Activated naive CD8-positive, alpha-beta T cell treated with anti-CD3 and anti-CD28 coated beads for 36 hours (primary cell): ENCODE results near the gene SLC48A1. TPM values are rescaled to one million over a fixed set of nuclear protein-coding genes. Genes with fewer than 3 reads are reported as not detected.

Experiments used
- DNase-seq: peaks from one replicate; pipeline ENCODE4 v3.0.0; 2021
- H3K27ac Mint-ChIP-seq: one replicate; pipeline ENCODE4 v1.8.0; 2022; ENCODE audit warnings: mild to moderate bottlenecking, moderate library complexity, mixed read lengths
- H3K27me3 Mint-ChIP-seq: one replicate; pipeline ENCODE4 v1.8.0; 2022; ENCODE audit warnings: mild to moderate bottlenecking, mixed read lengths
- H3K36me3 Mint-ChIP-seq: one replicate; pipeline ENCODE4 v1.8.0; 2021; ENCODE audit warnings: mild to moderate bottlenecking, mixed read lengths
- H3K4me1 Mint-ChIP-seq: one replicate; pipeline ENCODE4 v1.8.0; 2021; ENCODE audit warnings: mixed read lengths
- H3K4me3 Mint-ChIP-seq: one replicate; pipeline ENCODE4 v1.8.0; 2022; ENCODE audit warnings: mild to moderate bottlenecking, moderate library complexity, mixed read lengths
- H3K9me3 Mint-ChIP-seq: one replicate; pipeline ENCODE4 v1.8.0; 2022; ENCODE audit warnings: mixed read lengths
- total RNA-seq, 2 experiments: library from RNA; stranded (reverse); gene quantifications; one replicate each; pipeline ENCODE4 v1.2.3, GENCODE V29; 2021

SLC48A1 gene
- total RNA-seq, 2 experiments from 2014 or later, result 5.4 to 6.0 TPM

- H3K4me3 Mint-ChIP-seq, result no peak overlapping the region
- no peak overlapping the region for H3K27ac Mint-ChIP-seq
- DNase-seq, result no peak
- peaks cover 8% of the 10 kb centered on the region for H3K4me1 Mint-ChIP-seq
- H3K9me3 Mint-ChIP-seq, result no peaks in the 10 kb centered on the region
- H3K36me3 Mint-ChIP-seq, result no peaks in the 10 kb centered on the region
- H3K27me3 Mint-ChIP-seq, result no peaks in the 10 kb centered on the region
Measured at GRCh38 chr12:47750229-47750798, 22.7 kb upstream of the SLC48A1 start.

GRCh38 chr12:47750916-47751470 is 22.0 kb upstream of the SLC48A1 start:
- Mint-ChIP-seq H3K36me3 (no peaks in the 10 kb centered on the region), H3K4me1 (peaks cover 15% of the 10 kb centered on the region), H3K27ac (no peak overlapping the region), H3K4me3 (no peak overlapping the region), H3K9me3 (no peaks in the 10 kb centered on the region), H3K27me3 (no peaks in the 10 kb centered on the region)
- DNase-seq, result no peak

GRCh38 chr12:47751561-47751960 is 21.5 kb upstream of the SLC48A1 start:
- H3K4me1 Mint-ChIP-seq, result peaks cover 17% of the 10 kb centered on the region
- no peak for DNase-seq
- no peak overlapping the region for H3K27ac Mint-ChIP-seq
- no peaks in the 10 kb centered on the region for H3K9me3 Mint-ChIP-seq
- no peaks in the 10 kb centered on the region for H3K36me3 Mint-ChIP-seq
- no peaks in the 10 kb centered on the region for H3K27me3 Mint-ChIP-seq
- no peak overlapping the region for H3K4me3 Mint-ChIP-seq

GRCh38 chr12:47752121-47752520 is 20.9 kb upstream of the SLC48A1 start:
- H3K36me3 Mint-ChIP-seq, result no peaks in the 10 kb centered on the region
- H3K4me3 Mint-ChIP-seq, result no peak overlapping the region
- H3K9me3 Mint-ChIP-seq, result no peaks in the 10 kb centered on the region
- no peak for DNase-seq
- no peak overlapping the region for H3K27ac Mint-ChIP-seq
- H3K27me3 Mint-ChIP-seq, result no peaks in the 10 kb centered on the region
- H3K4me1 Mint-ChIP-seq, result peaks cover 19% of the 10 kb centered on the region

GRCh38 chr12:47752552-47752951 is 20.5 kb upstream of the SLC48A1 start:
- H3K36me3 Mint-ChIP-seq, result no peaks in the 10 kb centered on the region
- no peaks in the 10 kb centered on the region for H3K9me3 Mint-ChIP-seq
- H3K27me3 Mint-ChIP-seq, result no peaks in the 10 kb centered on the region
- DNase-seq, result no peak
- peaks cover 23% of the 10 kb centered on the region for H3K4me1 Mint-ChIP-seq
- no peak overlapping the region for H3K27ac Mint-ChIP-seq
- no peak overlapping the region for H3K4me3 Mint-ChIP-seq

GRCh38 chr12:47753021-47754001 is 19.7 kb upstream of the SLC48A1 start:
- Mint-ChIP-seq H3K27ac (no peak overlapping the region), H3K36me3 (no peaks in the 10 kb centered on the region), H3K4me1 (peaks cover 26% of the 10 kb centered on the region), H3K4me3 (no peak overlapping the region), H3K9me3 (no peaks in the 10 kb centered on the region), H3K27me3 (no peaks in the 10 kb centered on the region)
- no peak for DNase-seq

GRCh38 chr12:47754126-47754525 is 18.9 kb upstream of the SLC48A1 start:
- no peak overlapping the region for H3K4me3 Mint-ChIP-seq
- H3K36me3 Mint-ChIP-seq, result no peaks in the 10 kb centered on the region

GRCh38 chr12:47754881-47755280 is 18.2 kb upstream of the SLC48A1 start:
- H3K36me3 Mint-ChIP-seq, result no peaks in the 10 kb centered on the region
- H3K9me3 Mint-ChIP-seq, result no peaks in the 10 kb centered on the region
- peaks cover 28% of the 10 kb centered on the region for H3K4me1 Mint-ChIP-seq
- no peak for DNase-seq
- H3K27ac Mint-ChIP-seq, result no peak overlapping the region
- no peaks in the 10 kb centered on the region for H3K27me3 Mint-ChIP-seq
- no peak overlapping the region for H3K4me3 Mint-ChIP-seq

More at GRCh38 chr12:47754126-47754525, 18.9 kb upstream of the SLC48A1 start:
- Mint-ChIP-seq H3K4me1 (peaks cover 28% of the 10 kb centered on the region), H3K27ac (no peak overlapping the region), H3K27me3 (no peaks in the 10 kb centered on the region), H3K9me3 (no peaks in the 10 kb centered on the region)
- DNase-seq, result no peak

- Mint-ChIP-seq H3K36me3 (no peaks in the 10 kb centered on the region), H3K27me3 (no peaks in the 10 kb centered on the region), H3K9me3 (no peaks in the 10 kb centered on the region), H3K27ac (peak overlapping the region; percentile 50), H3K4me1 (peaks cover 30% of the 10 kb centered on the region), H3K4me3 (peak overlapping the region; percentile 12)
- no peak for DNase-seq
Measured at GRCh38 chr12:47755655-47756562, 17.1 kb upstream of the SLC48A1 start.

GRCh38 chr12:47757364-47757839 is 15.6 kb upstream of the SLC48A1 start:
- H3K36me3 Mint-ChIP-seq, result no peaks in the 10 kb centered on the region
- no peaks in the 10 kb centered on the region for H3K27me3 Mint-ChIP-seq
- H3K4me3 Mint-ChIP-seq, result no peak overlapping the region
- H3K9me3 Mint-ChIP-seq, result no peaks in the 10 kb centered on the region
- peaks cover 35% of the 10 kb centered on the region for H3K4me1 Mint-ChIP-seq
- no peak overlapping the region for H3K27ac Mint-ChIP-seq
- no peak for DNase-seq

GRCh38 chr12:47757840-47758583 is 15.0 kb upstream of the SLC48A1 start:
- Mint-ChIP-seq H3K36me3 (no peaks in the 10 kb centered on the region), H3K4me1 (peaks cover 35% of the 10 kb centered on the region), H3K4me3 (peak overlapping the region; percentile 26), H3K9me3 (no peaks in the 10 kb centered on the region), H3K27me3 (no peaks in the 10 kb centered on the region), H3K27ac (no peak overlapping the region)
- DNase-seq, result no peak

- Mint-ChIP-seq H3K27me3 (no peaks in the 10 kb centered on the region), H3K36me3 (no peaks in the 10 kb centered on the region), H3K4me3 (peak overlapping the region; percentile 26), H3K9me3 (no peaks in the 10 kb centered on the region), H3K4me1 (peaks cover 35% of the 10 kb centered on the region), H3K27ac (no peak overlapping the region)
- DNase-seq, result no peak
Measured at GRCh38 chr12:47758584-47758833, 14.5 kb upstream of the SLC48A1 start.

- H3K36me3 Mint-ChIP-seq, result no peaks in the 10 kb centered on the region
- no peak within 1 kb of the TSS for H3K27ac Mint-ChIP-seq
- H3K27me3 Mint-ChIP-seq, result no peaks in the 10 kb centered on the region
- H3K4me1 Mint-ChIP-seq, result peaks cover 35% of the 10 kb centered on the region
- DNase-seq, result peak; percentile 78
- H3K9me3 Mint-ChIP-seq, result no peaks in the 10 kb centered on the region
- H3K4me3 Mint-ChIP-seq, result peak within 1 kb of the TSS; percentile 67
Measured at GRCh38 chr12:47758834-47759690, 14.0 kb upstream of the SLC48A1 start, which contains the start of gene RAPGEF3. RAPGEF3 (minus strand) TSS chr12:47758880; CDS start chr12:47758556, 324 bp downstream.
